ENCODE measurements around the gene ARHGAP26. TPM values are rescaled to one million over a fixed set of nuclear protein-coding genes. Genes with fewer than 3 reads are reported as not detected.
"Not testable (repeated sequence)": the region's sequence is repeated elsewhere in the genome, so short reads cannot be mapped to it uniquely, and the experiment has no call there.

ARHGAP26 gene
- total RNA-seq, 4 donors from 2014 or later, result 61.0 to 76.7 (median 61.2) TPM

DNA sequence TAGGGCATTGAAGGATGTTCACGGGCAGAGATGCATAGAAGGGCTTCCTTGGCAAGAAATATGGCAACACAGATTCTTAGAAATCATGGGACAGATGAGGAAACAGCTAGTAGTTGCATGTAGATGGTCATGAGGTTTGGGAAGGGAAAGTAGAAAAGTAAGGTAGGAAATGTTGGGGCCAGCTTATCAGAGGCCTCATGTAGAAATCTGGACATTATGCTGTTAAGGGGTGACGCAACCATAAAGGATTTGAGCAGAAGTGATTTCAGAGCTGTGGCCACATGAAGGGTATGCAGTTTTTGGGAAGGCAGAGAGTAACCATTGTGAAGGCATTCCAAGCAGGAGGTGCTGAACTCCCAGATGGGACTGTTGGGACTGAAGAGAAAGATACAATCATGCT lies 224.0 kb downstream of the ARHGAP26 start:
- Histone ChIP-seq H3K9me3 (no peaks in the 10 kb centered on the region), H3K27me3 (no peaks in the 10 kb centered on the region), H3K27ac (no peak overlapping the region), H3K4me1 (no peaks in the 10 kb centered on the region), H3K4me3 (no peak overlapping the region), H3K36me3 (no peaks in the 10 kb centered on the region)
- intact Hi-C loops (cut with DNase I; ENCODE audit: low total_unique reads) (no loop called here), in situ Hi-C loops (cut with MboI; ENCODE audit: low pct_ligation_motif_present in 1 of 4, low pct_unique_long_range_greater_than_20kb in 1 of 4, low sequenced_read_pairs in 3 of 4) (no loop called here)
- no peak for DNase-seq
- TF ChIP-seq POLR2AphosphoS5 (IDR thresholded peaks at IDR 0.05) (no peak), EP300 (IDR thresholded peaks at IDR 0.05; ENCODE audit: low read depth) (no peak), POLR2A (IDR thresholded peaks at IDR 0.05) (no peak)
- TF ChIP-seq, protein P1, sequence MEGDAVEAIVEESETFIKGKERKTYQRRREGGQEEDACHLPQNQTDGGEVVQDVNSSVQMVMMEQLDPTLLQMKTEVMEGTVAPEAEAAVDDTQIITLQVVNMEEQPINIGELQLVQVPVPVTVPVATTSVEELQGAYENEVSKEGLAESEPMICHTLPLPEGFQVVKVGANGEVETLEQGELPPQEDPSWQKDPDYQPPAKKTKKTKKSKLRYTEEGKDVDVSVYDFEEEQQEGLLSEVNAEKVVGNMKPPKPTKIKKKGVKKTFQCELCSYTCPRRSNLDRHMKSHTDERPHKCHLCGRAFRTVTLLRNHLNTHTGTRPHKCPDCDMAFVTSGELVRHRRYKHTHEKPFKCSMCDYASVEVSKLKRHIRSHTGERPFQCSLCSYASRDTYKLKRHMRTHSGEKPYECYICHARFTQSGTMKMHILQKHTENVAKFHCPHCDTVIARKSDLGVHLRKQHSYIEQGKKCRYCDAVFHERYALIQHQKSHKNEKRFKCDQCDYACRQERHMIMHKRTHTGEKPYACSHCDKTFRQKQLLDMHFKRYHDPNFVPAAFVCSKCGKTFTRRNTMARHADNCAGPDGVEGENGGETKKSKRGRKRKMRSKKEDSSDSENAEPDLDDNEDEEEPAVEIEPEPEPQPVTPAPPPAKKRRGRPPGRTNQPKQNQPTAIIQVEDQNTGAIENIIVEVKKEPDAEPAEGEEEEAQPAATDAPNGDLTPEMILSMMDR (IDR thresholded peaks at IDR 0.05), result no peak
- 94 to 95% methylated on average over 2 of the region's 2 CpGs for WGBS, 2 donors (ENCODE audit: low coverage in 1 of 2)

DNA sequence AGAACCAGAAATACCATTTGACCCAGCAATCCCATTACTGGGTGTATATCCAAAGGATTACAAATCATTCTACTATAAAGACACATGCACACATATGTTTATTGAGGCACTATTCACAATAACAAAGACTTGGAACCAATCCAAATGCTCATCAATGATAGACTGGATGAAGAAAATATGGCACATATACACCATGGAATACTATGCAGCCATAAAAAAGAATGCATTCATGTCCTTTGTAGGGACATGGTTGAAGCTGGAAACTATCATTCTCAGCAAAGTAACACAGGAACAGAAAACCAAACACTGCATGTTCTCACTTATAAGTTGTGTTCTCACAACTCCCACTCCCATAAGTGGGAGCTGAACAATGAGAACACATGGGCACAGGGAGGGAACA lies 225.4 kb downstream of the ARHGAP26 start:
- in situ Hi-C loops (cut with MboI; ENCODE audit: low pct_ligation_motif_present in 1 of 4, low pct_unique_long_range_greater_than_20kb in 1 of 4, low sequenced_read_pairs in 3 of 4); intact Hi-C loops (cut with DNase I; ENCODE audit: low total_unique reads): not testable (repeated sequence)

DNA sequence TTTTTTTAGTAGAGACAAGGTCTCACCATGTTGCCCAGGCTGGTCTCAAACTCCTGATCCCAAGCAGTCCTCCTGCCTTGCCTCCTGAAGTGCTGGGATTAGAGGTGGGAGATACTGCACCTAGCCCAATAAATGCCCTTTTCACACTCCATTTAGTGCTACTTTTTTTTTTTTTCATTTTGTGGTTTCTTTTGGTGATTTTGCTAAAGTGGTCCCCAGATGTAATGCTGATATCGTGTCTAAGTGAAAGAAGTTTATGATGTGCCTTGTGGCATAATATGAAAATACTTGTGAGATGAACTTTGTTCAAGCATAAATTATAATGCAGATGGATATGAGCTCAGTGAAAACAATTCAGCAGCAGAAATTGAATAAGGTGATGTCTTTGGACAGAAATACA lies 227.4 kb downstream of the ARHGAP26 start:
- no peak overlapping the region for H3K4me3 ChIP-seq
- WGBS, 2 donors (ENCODE audit: low coverage in 1 of 2), result 86 to 91% methylated on average over 1 of the region's 1 CpG
- in situ Hi-C loops (cut with MboI; ENCODE audit: low pct_ligation_motif_present in 1 of 4, low pct_unique_long_range_greater_than_20kb in 1 of 4, low sequenced_read_pairs in 3 of 4) (no loop called here), intact Hi-C loops (cut with DNase I; ENCODE audit: low total_unique reads) (no loop called here)
- no peaks in the 10 kb centered on the region for H3K9me3 ChIP-seq
- no peaks in the 10 kb centered on the region for H3K27me3 ChIP-seq
- H3K36me3 ChIP-seq, result no peaks in the 10 kb centered on the region
- H3K4me1 ChIP-seq, result peaks cover 0 to 12% (median 7%) of the 10 kb centered on the region in 4 donors
- TF ChIP-seq, protein P1 (IDR thresholded peaks at IDR 0.05), result no peak
- no peak for TF ChIP-seq POLR2A (IDR thresholded peaks at IDR 0.05)
- no peak for DNase-seq
- no peak overlapping the region for H3K27ac ChIP-seq

More for the DNA sequence above, 225.4 kb downstream of the ARHGAP26 start:
- DNase-seq, H3K27ac ChIP-seq, H3K9me3 ChIP-seq, H3K4me1 ChIP-seq, H3K36me3 ChIP-seq, H3K27me3 ChIP-seq, H3K4me3 ChIP-seq: not testable (repeated sequence)

DNA sequence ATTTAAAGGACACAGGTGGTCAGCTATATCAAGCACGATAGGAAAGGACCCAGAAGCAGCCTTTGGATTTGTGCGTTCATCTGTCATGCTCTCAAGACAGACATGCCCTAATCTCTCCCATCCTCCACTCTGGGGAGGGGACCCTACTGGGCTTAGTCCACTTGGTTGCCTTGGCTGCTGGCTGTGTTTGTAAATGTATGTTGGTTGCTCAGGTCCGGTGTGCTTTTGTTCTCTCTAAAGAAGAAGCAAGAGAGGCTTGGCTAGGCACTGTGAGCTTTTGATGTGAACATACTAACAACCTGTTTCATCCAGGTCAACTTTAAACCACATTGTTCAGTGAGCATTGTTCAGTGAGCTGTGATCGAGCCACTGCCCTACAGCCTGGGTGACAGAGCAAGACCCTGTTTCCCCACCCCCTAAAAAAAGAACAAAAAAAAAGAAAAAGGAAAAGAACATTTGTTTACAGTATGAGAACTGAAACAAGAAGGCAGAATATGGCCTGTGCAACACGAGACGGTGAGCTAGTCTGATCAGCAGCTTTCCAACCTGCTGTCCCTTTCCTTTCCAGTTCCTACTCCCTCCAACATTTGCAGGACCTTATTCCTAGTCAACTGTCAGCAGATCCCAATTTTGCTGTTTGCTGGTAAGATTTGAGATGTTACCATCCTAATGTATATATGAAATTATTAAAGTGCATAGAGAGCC lies 228.3 kb downstream of the ARHGAP26 start:
- DNase-seq, result no peak
- in situ Hi-C loops (cut with MboI; ENCODE audit: low pct_ligation_motif_present in 1 of 4, low pct_unique_long_range_greater_than_20kb in 1 of 4, low sequenced_read_pairs in 3 of 4) (no loop called here), intact Hi-C loops (cut with DNase I; ENCODE audit: low total_unique reads) (no loop called here)
- Histone ChIP-seq H3K36me3 (no peaks in the 10 kb centered on the region), H3K27me3 (no peaks in the 10 kb centered on the region), H3K4me3 (no peak overlapping the region), H3K4me1 (peaks cover 0 to 21% (median 10%) of the 10 kb centered on the region in 4 donors), H3K9me3 (no peaks in the 10 kb centered on the region), H3K27ac (no peak overlapping the region)
- TF ChIP-seq POLR2AphosphoS5 (IDR thresholded peaks at IDR 0.05) (no peak), POLR2A (IDR thresholded peaks at IDR 0.05) (no peak), EP300 (IDR thresholded peaks at IDR 0.05; ENCODE audit: low read depth) (no peak)
- TF ChIP-seq, protein P1 (IDR thresholded peaks at IDR 0.05), result no peak
- 82 to 100% methylated on average over 3 to 6 of the region's 6 CpGs for WGBS, 2 donors (ENCODE audit: low coverage in 1 of 2)

DNA sequence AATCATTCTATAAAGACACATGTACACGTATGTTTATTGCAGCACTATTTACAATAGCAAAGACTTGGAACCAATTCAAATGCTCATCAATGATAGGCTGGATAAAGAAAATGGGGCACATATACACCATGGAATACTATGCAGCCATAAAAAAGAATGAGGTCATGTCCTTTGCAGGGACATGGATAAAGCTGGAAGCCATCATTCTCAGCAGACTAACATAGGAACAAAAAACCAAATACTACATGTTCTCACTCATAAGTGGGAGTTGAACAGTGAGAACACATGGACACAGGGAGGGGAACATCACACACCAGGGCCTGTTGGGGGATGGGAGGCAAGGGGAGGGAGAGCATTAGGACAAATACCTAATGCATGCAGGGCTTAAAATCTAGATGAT lies 230.4 kb downstream of the ARHGAP26 start:
- H3K27ac ChIP-seq; H3K4me3 ChIP-seq; H3K9me3 ChIP-seq; intact Hi-C loops (cut with DNase I; ENCODE audit: low total_unique reads); H3K27me3 ChIP-seq; DNase-seq; H3K36me3 ChIP-seq: not testable (repeated sequence)
- WGBS, 2 donors (ENCODE audit: low coverage in 1 of 2), result 66 to 83% methylated on average over 1 of the region's 1 CpG
- in situ Hi-C loops (cut with MboI; ENCODE audit: low pct_ligation_motif_present in 1 of 4, low pct_unique_long_range_greater_than_20kb in 1 of 4, low sequenced_read_pairs in 3 of 4), result loop anchor here in 1 of 4 donors (25.0 kb wide), 2 partner anchors 412 to 812 kb away; partner anchors contain the start of genes HMHB1 and NR3C1
- peaks cover 0 to 22% (median 10%) of the 10 kb centered on the region in 4 donors for H3K4me1 ChIP-seq
